SU-DHL-6 (cell line): Measurements from ENCODE around the gene C1orf21.

Source experiments
- CTCF ChIP-seq: fragments of 200-600 bp; sonication (generic); IDR thresholded peaks from one replicate; pipeline ENCODE4 v1.5.1; 2017; ENCODE audit warnings: antibody characterized with exemption, mild to moderate bottlenecking, low read length, moderate library complexity; ENCODE audit not compliant: insufficient read depth, poor library complexity, severe bottlenecking
- EZH2phosphoT487 ChIP-seq: fragments of 200-600 bp; sonication (generic), shearing (Covaris generic); conservative IDR thresholded peaks from 2 replicates; pipeline ENCODE4 v1.6.1; 2018; ENCODE audit warnings: mild to moderate bottlenecking, antibody characterized with exemption, low read length, moderate library complexity, mixed read lengths

GRCh38 chr1:184407816-184408510 is 21.1 kb downstream of the C1orf21 start:
- TF ChIP-seq CTCF (no peak), EZH2phosphoT487 (no peak)
